Mammary epithelial cell (primary cell): Measurements from ENCODE around the gene GALNT18.

ENCODE experiments used
- CTCF ChIP-seq, 2 donors: IDR thresholded peaks in 1 of 2; conservative IDR thresholded peaks in 1 of 2; 2 replicates each; pipeline ENCODE4 v1.5.1; 2011 to 2012; ENCODE audit warnings: inconsistent platforms in 2 of 2, low read length in 2 of 2, mild to moderate bottlenecking in 2 of 2, control low read depth in 1 of 2, low read depth in 1 of 2; ENCODE audit not compliant: insufficient read depth in 1 of 2; ENCODE audit errors: extremely low read depth in 1 of 2
- EZH2 ChIP-seq: IDR thresholded peaks from 2 replicates; pipeline ENCODE4 v1.6.1; 2012; ENCODE audit warnings: low read length, inconsistent platforms, borderline replicate concordance

GRCh38 chr11:11374358-11375148, 247.3 kb downstream of the GALNT18 start:
- no peak for TF ChIP-seq CTCF (conservative IDR thresholded peaks at IDR 0.05 in 1 of 2, IDR thresholded peaks at IDR 0.05 in 1 of 2; ENCODE audit: extremely low read depth in 1 of 2, insufficient read depth in 1 of 2, low read depth in 1 of 2, low read length in 2 of 2)
- TF ChIP-seq EZH2 = no peak
